Thymus (tissue), 11 donors: ENCODE results near the gene MYOM1. TPM values are rescaled to one million over a fixed set of nuclear protein-coding genes. Genes with fewer than 3 reads are reported as not detected.
"Not testable (repeated sequence)": the region's sequence is repeated elsewhere in the genome, so short reads cannot be mapped to it uniquely, and the experiment has no call there.

ENCODE experiments used
- DNase-seq, 9 donors: peaks; one replicate each; pipeline ENCODE4 v3.0.0-alpha.2; 2013; ENCODE audit warnings: low spot score in 9 of 9, low read depth in 6 of 9, missing footprints in 1 of 9
- H3K27ac ChIP-seq, 2 donors: one replicate each; pipeline ENCODE4 v1.5.1; 2013; ENCODE audit warnings: control low read depth in 1 of 2, low read depth in 1 of 2, low read length in 1 of 2, mild to moderate bottlenecking in 1 of 2, moderate library complexity in 1 of 2
- H3K27me3 ChIP-seq, 2 donors: one replicate each; pipeline ENCODE4 v1.5.1; 2013; ENCODE audit warnings: low read length in 1 of 2; ENCODE audit not compliant: control insufficient read depth in 2 of 2, insufficient read depth in 1 of 2
- H3K36me3 ChIP-seq, 2 donors: one replicate each; pipeline ENCODE4 v1.5.1; 2013; ENCODE audit warnings: low read length in 1 of 2, mild to moderate bottlenecking in 1 of 2, moderate library complexity in 1 of 2; ENCODE audit not compliant: control insufficient read depth in 2 of 2, insufficient read depth in 2 of 2
- H3K4me1 ChIP-seq, 2 donors: one replicate each; pipeline ENCODE4 v1.5.1; 2013; ENCODE audit warnings: low read length in 2 of 2; ENCODE audit not compliant: control insufficient read depth in 2 of 2, insufficient read depth in 2 of 2
- H3K4me3 ChIP-seq, 2 donors: one replicate each; pipeline ENCODE4 v1.5.1; 2013; ENCODE audit warnings: low read length in 2 of 2, control low read depth in 1 of 2, mild to moderate bottlenecking in 1 of 2
- H3K9me3 ChIP-seq, 2 donors: one replicate each; pipeline ENCODE4 v1.5.1; 2013; ENCODE audit warnings: low read length in 1 of 2, mild to moderate bottlenecking in 1 of 2; ENCODE audit not compliant: control insufficient read depth in 2 of 2, insufficient read depth in 1 of 2
- WGBS: extraction: QIAGEN DNeasy Blood & Tissue Kit; methylation state at CpG from one replicate; pipeline ENCODE4 v1.1.7; 2013; 5-methylcytosine and 5-hydroxymethylcytosine counted together
- polyA plus RNA-seq: library from polyadenylated mRNA; stranded (reverse); fragments of 200-250 nt; gene quantifications from one replicate; pipeline ENCODE4 v1.2.3, GENCODE V29; 2013
- total RNA-seq: library from RNA; stranded (reverse); fragments of 120-200 nt; gene quantifications from one replicate; pipeline ENCODE4 v1.2.4, GENCODE V29; 2013
- donor health status: healthy.

Gene MYOM1
- total and polyA plus RNA-seq, 2 donors, result 1.1 to 3.3 TPM

DNA sequence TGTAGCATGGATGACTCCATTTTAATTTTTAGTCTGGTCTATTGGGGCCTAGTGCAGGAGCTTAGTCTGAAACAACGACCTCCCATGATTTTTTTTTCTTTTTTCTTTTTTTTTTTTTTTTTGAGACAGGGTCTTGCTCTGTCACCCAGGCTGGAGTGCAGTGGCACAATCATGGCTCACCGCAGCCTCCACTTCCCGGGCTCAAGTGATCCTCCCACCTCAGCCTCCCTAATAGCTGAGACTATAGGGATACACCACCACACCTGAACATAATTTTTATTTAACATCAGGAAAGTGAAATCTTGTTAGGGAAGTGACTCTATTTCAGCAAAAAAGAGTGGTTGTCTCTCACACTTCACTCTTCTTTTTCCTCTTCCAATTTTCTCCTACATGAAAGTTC is 191.7 kb downstream of the MYOM1 start:
- H3K27ac ChIP-seq, H3K4me1 ChIP-seq, H3K27me3 ChIP-seq, DNase-seq, H3K4me3 ChIP-seq, H3K9me3 ChIP-seq, H3K36me3 ChIP-seq: not testable (repeated sequence)
- 84% methylated on average over 3 of the region's 3 CpGs for WGBS

GRCh38 chr18:3027370-3027891 is 192.3 kb downstream of the MYOM1 start:
- DNase-seq, result no peak
- no peak overlapping the region for H3K27ac ChIP-seq
- H3K4me3 ChIP-seq, result no peak overlapping the region
- H3K9me3 ChIP-seq, result no peaks in the 10 kb centered on the region
- no peaks in the 10 kb centered on the region for H3K4me1 ChIP-seq
- 97% methylated on average over 11 of the region's 11 CpGs for WGBS
- H3K36me3 ChIP-seq, result no peaks in the 10 kb centered on the region
- H3K27me3 ChIP-seq, result no peaks in the 10 kb centered on the region

GRCh38 chr18:3025544-3025943 is 194.2 kb downstream of the MYOM1 start:
- H3K4me3 ChIP-seq, result no peak overlapping the region
- no peak overlapping the region for H3K27ac ChIP-seq
- no peaks in the 10 kb centered on the region for H3K27me3 ChIP-seq
- no peaks in the 10 kb centered on the region for H3K9me3 ChIP-seq
- H3K4me1 ChIP-seq, result no peaks in the 10 kb centered on the region
- H3K36me3 ChIP-seq, result no peaks in the 10 kb centered on the region
- WGBS, result 94% methylated on average over 2 of the region's 2 CpGs
- no peak for DNase-seq

- H3K36me3 ChIP-seq, H3K4me3 ChIP-seq, H3K4me1 ChIP-seq, H3K27me3 ChIP-seq, DNase-seq, H3K27ac ChIP-seq, H3K9me3 ChIP-seq: not testable (repeated sequence)
- WGBS, result 97% methylated on average over 5 of the region's 5 CpGs
Measured at GRCh38 chr18:3023603-3024002, 196.2 kb downstream of the MYOM1 start.

Other genes with a start within 250 kb of the MYOM1 start
- 25.5 TPM for gene LPIN2, start 206.8 kb downstream of the MYOM1 start, total RNA-seq
- 11.1 TPM for gene LPIN2, start 206.8 kb downstream of the MYOM1 start, polyA plus RNA-seq
- gene MYL12A, start 27.8 kb upstream of the MYOM1 start, total RNA-seq, result 664 TPM
- 747 TPM for gene MYL12A, start 27.8 kb upstream of the MYOM1 start, polyA plus RNA-seq
- gene MYL12B, start 42.2 kb upstream of the MYOM1 start, total RNA-seq, result 479 TPM
- gene MYL12B, start 42.2 kb upstream of the MYOM1 start, polyA plus RNA-seq, result 505 TPM
- gene TGIF1, start 230.2 kb upstream of the MYOM1 start, total RNA-seq, result 25.4 TPM
- gene TGIF1, start 230.2 kb upstream of the MYOM1 start, polyA plus RNA-seq, result 96.1 TPM